ENCODE measurements around the gene NSL1.

Gene NSL1

GRCh38 chr1:212689758-212690529 lies 101.6 kb downstream of the NSL1 start:
- in situ Hi-C loops (cut with HindIII; ENCODE audit: low sequenced_read_pairs) = no loop called here
- DNase-seq (ENCODE audit: low read depth) = no peak

DNA sequence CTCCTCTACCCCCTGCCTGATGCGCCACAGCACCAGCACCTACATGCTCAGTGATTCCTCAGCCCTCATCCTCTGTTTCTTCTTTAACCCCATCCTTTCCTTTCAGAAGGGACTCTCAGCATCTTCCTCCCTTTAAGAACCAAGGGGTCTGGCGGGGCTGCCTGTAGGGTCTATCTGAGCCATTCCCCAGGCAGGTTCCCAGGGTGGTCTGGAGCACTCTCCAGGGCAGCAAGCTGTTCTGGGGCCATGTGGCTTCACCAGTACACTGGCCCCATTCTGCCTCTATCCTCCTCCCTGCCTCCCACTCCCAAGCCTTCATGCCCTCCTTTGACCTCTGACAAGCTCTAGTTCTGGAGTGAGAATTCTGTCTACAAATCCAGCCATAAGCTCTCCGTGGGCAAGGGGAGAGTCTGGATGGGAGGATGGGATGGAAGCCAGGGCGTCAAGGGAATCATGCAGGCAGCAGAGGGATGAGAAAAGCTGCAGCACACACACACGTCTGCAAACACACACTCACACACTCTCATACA lies 102.3 kb downstream of the NSL1 start:
- TF ChIP-seq, protein P1, sequence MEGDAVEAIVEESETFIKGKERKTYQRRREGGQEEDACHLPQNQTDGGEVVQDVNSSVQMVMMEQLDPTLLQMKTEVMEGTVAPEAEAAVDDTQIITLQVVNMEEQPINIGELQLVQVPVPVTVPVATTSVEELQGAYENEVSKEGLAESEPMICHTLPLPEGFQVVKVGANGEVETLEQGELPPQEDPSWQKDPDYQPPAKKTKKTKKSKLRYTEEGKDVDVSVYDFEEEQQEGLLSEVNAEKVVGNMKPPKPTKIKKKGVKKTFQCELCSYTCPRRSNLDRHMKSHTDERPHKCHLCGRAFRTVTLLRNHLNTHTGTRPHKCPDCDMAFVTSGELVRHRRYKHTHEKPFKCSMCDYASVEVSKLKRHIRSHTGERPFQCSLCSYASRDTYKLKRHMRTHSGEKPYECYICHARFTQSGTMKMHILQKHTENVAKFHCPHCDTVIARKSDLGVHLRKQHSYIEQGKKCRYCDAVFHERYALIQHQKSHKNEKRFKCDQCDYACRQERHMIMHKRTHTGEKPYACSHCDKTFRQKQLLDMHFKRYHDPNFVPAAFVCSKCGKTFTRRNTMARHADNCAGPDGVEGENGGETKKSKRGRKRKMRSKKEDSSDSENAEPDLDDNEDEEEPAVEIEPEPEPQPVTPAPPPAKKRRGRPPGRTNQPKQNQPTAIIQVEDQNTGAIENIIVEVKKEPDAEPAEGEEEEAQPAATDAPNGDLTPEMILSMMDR (IDR thresholded peaks at IDR 0.05; ENCODE audit: low read depth, low read length, missing control alignments) = no peak
- H3K4me3 ChIP-seq (ENCODE audit: low read depth, low read length) = no peak overlapping the region
- DNase-seq (ENCODE audit: low read depth) = no peak
- in situ Hi-C loops (cut with HindIII; ENCODE audit: low sequenced_read_pairs) = no loop called here

More at GRCh38 chr1:212689758-212690529, 101.6 kb downstream of the NSL1 start:
- H3K4me3 ChIP-seq (ENCODE audit: low read depth, low read length) = no peak overlapping the region
- TF ChIP-seq, protein P1 (IDR thresholded peaks at IDR 0.05; ENCODE audit: low read depth, low read length, missing control alignments) = no peak

DNA sequence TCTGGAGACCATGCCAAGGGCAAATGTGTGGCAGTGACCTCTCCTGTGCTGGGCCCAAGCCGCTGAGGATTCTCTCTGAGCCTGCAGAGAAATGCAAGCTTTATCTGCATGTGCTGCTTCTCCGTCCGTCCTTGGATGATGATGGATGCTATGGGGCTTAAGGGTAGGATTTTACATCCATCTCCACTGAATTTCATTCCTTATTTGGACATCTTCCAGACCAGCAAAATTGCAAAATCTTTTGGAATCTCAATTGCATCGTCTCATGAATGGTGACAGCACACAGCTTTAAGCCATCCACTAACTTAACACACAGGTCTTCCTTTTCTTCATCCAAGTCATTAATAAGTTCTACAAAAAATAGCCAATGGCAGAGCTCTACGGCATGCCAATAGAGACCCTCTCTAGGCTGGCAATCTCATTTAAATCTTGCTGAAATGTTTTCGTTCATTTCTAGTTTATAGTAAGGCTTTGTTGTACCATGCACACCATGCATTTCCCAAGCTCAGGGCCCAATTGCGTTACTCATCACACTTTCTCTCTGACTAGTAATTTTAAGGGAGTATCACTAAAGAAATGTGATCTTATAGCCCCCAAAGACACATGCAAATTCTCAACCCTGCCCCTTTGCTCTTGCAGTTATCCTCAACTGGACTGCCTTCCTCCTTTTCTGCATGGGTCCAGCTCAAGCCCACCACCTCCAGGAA lies 103.1 kb downstream of the NSL1 start:
- TF ChIP-seq, protein P1 (IDR thresholded peaks at IDR 0.05; ENCODE audit: low read depth, low read length, missing control alignments) = no peak
- in situ Hi-C loops (cut with HindIII; ENCODE audit: low sequenced_read_pairs) = no loop called here
- no peak overlapping the region for H3K4me3 ChIP-seq (ENCODE audit: low read depth, low read length)
- no peak for DNase-seq (ENCODE audit: low read depth)

DNA sequence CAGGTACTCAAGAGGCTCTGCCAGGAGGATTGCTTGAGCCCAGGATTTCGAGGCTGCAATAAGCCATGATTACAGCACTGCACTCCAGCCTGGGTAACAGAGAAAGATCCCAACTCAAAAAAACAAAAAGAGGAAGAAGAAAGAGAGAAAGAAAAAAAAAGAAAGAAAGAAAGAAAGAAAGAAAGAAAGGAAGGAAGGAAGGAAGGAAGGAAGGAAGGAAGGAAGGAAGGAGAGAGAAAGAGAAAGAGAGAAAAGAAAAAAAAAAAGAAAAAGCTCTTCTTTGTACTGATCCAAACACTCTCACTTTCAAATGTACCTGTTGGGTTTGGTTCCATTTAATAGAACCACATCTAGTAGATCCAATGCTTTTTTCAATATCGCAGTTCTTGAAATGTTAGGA lies 103.8 kb downstream of the NSL1 start:
- in situ Hi-C loops (cut with HindIII; ENCODE audit: low sequenced_read_pairs) = no loop called here
- no peak overlapping the region for H3K4me3 ChIP-seq (ENCODE audit: low read depth, low read length)
- TF ChIP-seq, protein P1 (IDR thresholded peaks at IDR 0.05; ENCODE audit: low read depth, low read length, missing control alignments) = no peak
- DNase-seq (ENCODE audit: low read depth) = no peak

GRCh38 chr1:212686591-212686990 lies 105.0 kb downstream of the NSL1 start:
- in situ Hi-C loops (cut with HindIII; ENCODE audit: low sequenced_read_pairs) = no loop called here
- H3K4me3 ChIP-seq (ENCODE audit: low read depth, low read length) = no peak overlapping the region
- TF ChIP-seq, protein P1 (IDR thresholded peaks at IDR 0.05; ENCODE audit: low read depth, low read length, missing control alignments) = no peak
- DNase-seq (ENCODE audit: low read depth) = no peak

DNA sequence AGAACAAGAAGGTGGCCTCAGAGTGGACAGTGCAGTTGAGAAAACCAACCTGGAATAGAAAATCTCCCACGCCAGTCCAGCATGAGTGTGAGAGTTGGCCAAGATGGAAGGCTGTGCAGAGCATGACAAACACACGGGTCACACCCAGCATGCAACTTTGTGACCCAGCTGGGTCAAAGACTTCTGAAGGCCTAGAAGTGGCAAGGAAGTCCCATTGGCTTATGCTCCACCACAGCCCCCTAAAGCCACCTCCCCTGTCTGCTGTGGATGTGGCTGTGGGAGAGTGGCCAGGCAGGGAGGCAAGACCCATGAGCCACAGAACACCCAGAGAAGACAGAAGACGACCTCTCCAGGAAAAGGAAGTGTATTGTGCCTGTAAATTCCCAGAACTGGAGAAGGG lies 105.5 kb downstream of the NSL1 start:
- DNase-seq (ENCODE audit: low read depth) = no peak
- H3K4me3 ChIP-seq (ENCODE audit: low read depth, low read length) = no peak overlapping the region
- TF ChIP-seq, protein P1 (IDR thresholded peaks at IDR 0.05; ENCODE audit: low read depth, low read length, missing control alignments) = no peak
- in situ Hi-C loops (cut with HindIII; ENCODE audit: low sequenced_read_pairs) = no loop called here

All from astrocyte of the cerebellum (primary cell).